ENCODE results near the gene SLC38A1.

SLC38A1 gene

GRCh38 chr12:46265102-46265501 is 3.7 kb downstream of the SLC38A1 start:
- TF ChIP-seq, protein P1, sequence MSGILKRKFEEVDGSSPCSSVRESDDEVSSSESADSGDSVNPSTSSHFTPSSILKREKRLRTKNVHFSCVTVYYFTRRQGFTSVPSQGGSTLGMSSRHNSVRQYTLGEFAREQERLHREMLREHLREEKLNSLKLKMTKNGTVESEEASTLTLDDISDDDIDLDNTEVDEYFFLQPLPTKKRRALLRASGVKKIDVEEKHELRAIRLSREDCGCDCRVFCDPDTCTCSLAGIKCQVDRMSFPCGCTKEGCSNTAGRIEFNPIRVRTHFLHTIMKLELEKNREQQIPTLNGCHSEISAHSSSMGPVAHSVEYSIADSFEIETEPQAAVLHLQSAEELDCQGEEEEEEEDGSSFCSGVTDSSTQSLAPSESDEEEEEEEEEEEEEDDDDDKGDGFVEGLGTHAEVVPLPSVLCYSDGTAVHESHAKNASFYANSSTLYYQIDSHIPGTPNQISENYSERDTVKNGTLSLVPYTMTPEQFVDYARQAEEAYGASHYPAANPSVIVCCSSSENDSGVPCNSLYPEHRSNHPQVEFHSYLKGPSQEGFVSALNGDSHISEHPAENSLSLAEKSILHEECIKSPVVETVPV (CRISPR knock-in tag; IDR thresholded peaks at IDR 0.05): no peak
- TF ChIP-seq TCF4 (CRISPR knock-in tag; IDR thresholded peaks at IDR 0.05; ENCODE audit: borderline replicate concordance) (no peak), PPARA (CRISPR knock-in tag; IDR thresholded peaks at IDR 0.05; ENCODE audit: borderline replicate concordance) (no peak), ZNF70 (CRISPR knock-in tag; IDR thresholded peaks at IDR 0.05) (no peak), RARB (CRISPR knock-in tag; IDR thresholded peaks at IDR 0.05) (no peak), TOX (CRISPR knock-in tag; IDR thresholded peaks at IDR 0.05; ENCODE audit: borderline replicate concordance) (no peak)
- TF ChIP-seq, protein P2, sequence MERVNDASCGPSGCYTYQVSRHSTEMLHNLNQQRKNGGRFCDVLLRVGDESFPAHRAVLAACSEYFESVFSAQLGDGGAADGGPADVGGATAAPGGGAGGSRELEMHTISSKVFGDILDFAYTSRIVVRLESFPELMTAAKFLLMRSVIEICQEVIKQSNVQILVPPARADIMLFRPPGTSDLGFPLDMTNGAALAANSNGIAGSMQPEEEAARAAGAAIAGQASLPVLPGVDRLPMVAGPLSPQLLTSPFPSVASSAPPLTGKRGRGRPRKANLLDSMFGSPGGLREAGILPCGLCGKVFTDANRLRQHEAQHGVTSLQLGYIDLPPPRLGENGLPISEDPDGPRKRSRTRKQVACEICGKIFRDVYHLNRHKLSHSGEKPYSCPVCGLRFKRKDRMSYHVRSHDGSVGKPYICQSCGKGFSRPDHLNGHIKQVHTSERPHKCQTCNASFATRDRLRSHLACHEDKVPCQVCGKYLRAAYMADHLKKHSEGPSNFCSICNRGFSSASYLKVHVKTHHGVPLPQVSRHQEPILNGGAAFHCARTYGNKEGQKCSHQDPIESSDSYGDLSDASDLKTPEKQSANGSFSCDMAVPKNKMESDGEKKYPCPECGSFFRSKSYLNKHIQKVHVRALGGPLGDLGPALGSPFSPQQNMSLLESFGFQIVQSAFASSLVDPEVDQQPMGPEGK (CRISPR knock-in tag; IDR thresholded peaks at IDR 0.05; ENCODE audit: borderline replicate concordance): no peak
- no peak for ATAC-seq

DNA sequence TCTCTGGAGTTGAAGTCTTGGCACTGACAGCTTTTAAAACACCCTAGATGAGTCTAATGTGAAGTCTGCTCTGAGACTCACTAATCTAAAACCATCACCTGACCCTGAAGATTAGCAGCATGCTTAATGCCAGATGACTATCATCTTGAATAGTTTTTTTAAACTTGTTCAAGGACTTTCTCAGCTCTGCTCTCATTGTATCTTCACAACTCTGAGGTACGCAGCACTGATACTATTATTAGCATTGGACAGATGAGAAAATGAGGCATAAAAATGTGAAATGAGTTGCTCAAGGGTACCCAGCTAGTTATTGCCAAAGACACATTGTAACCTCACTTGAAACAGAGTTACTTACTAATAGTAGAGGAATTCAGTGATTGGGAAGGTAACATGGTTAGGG is 4.8 kb downstream of the SLC38A1 start:
- ATAC-seq: no peak
- no peak for TF ChIP-seq ZFP3 (CRISPR knock-in tag; IDR thresholded peaks at IDR 0.05)
- TF ChIP-seq, protein P2 (CRISPR knock-in tag; IDR thresholded peaks at IDR 0.05; ENCODE audit: borderline replicate concordance): no peak
- no peak for TF ChIP-seq ZNF8 (CRISPR knock-in tag; IDR thresholded peaks at IDR 0.05)

GRCh38 chr12:46263140-46264016 is 5.5 kb downstream of the SLC38A1 start:
- TF ChIP-seq CSDC2 (CRISPR knock-in tag; IDR thresholded peaks at IDR 0.05) (no peak), ISL1 (CRISPR knock-in tag; IDR thresholded peaks at IDR 0.05) (no peak), TOX (CRISPR knock-in tag; IDR thresholded peaks at IDR 0.05; ENCODE audit: borderline replicate concordance) (no peak), OSR1 (CRISPR knock-in tag; IDR thresholded peaks at IDR 0.05) (no peak), BACH2 (CRISPR knock-in tag; IDR thresholded peaks at IDR 0.05; ENCODE audit: borderline replicate concordance) (no peak), TCF4 (CRISPR knock-in tag; IDR thresholded peaks at IDR 0.05; ENCODE audit: borderline replicate concordance) (no peak), TSHZ2 (CRISPR knock-in tag; IDR thresholded peaks at IDR 0.05) (no peak)
- no peak for ATAC-seq

DNA sequence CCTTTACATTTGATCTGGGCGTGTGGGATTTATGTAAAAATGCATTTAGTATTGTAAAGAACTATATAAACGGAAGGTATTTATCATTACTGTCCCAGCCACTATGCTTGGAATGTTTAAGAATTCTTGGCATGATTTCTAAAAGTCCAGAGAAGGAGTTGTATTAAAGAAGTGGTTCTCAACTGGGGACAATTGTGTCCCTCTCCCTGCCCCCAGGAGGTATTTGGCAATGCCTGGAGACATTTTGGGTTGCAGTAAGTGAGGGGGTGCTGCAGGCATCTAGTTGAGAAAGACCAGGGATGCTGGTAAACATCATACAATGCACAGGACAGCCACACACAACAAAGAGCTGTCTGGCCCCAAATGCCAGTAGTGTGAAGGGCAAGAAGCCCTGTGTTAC is 7.2 kb downstream of the SLC38A1 start:
- peak; percentile 11; the same call in 1 of the 3 replicates for ATAC-seq
- TF ChIP-seq GLIS3 (CRISPR knock-in tag; IDR thresholded peaks at IDR 0.05): no peak
- TF ChIP-seq BACH2 (CRISPR knock-in tag; IDR thresholded peaks at IDR 0.05; ENCODE audit: borderline replicate concordance): no peak
- TF ChIP-seq ZNF70 (CRISPR knock-in tag; IDR thresholded peaks at IDR 0.05): no peak
- no peak for TF ChIP-seq ARNTL (CRISPR knock-in tag; IDR thresholded peaks at IDR 0.05; ENCODE audit: borderline replicate concordance, low read depth)
- no peak for TF ChIP-seq TCF4 (CRISPR knock-in tag; IDR thresholded peaks at IDR 0.05; ENCODE audit: borderline replicate concordance)
- no peak for TF ChIP-seq ZFP3 (CRISPR knock-in tag; IDR thresholded peaks at IDR 0.05)
- no peak for TF ChIP-seq CSDC2 (CRISPR knock-in tag; IDR thresholded peaks at IDR 0.05)
- TF ChIP-seq ISL1 (CRISPR knock-in tag; IDR thresholded peaks at IDR 0.05): no peak
- TF ChIP-seq PPARA (CRISPR knock-in tag; IDR thresholded peaks at IDR 0.05; ENCODE audit: borderline replicate concordance): no peak
- no peak for TF ChIP-seq SNAI2 (CRISPR knock-in tag; IDR thresholded peaks at IDR 0.05)
- TF ChIP-seq ZNF565 (CRISPR knock-in tag; conservative IDR thresholded peaks at IDR 0.05; ENCODE audit: low read depth): no peak
- no peak for TF ChIP-seq RARB (CRISPR knock-in tag; IDR thresholded peaks at IDR 0.05)
- no peak for TF ChIP-seq CREB5 (CRISPR knock-in tag; IDR thresholded peaks at IDR 0.05; ENCODE audit: low read depth)
